Activated CD8-positive, alpha-beta T cell treated with anti-CD3 and anti-CD28 coated beads for 36 hours (primary cell): ENCODE data around the gene PRKCZ. TPM values are rescaled to one million over a fixed set of nuclear protein-coding genes. Genes with fewer than 3 reads are reported as not detected.

Source experiments
- ATAC-seq: fragments of 200-7000 bp; cut with Tn5 transposase; one replicate; pipeline ENCODE4 v1.10.0; 2021; ENCODE audit warnings: mild to moderate bottlenecking, moderate library complexity
- CTCF ChIA-PET: fragments of 350-600 bp; sonication (Branson Sonifier 250); formaldehyde crosslinking; loops from one replicate; lab custom pipeline; 2021; ENCODE audit warnings: antibody characterized with exemption; lab: Charles Lee
- POLR2A ChIA-PET: fragments of 350-600 bp; sonication (Branson Sonifier 250); formaldehyde crosslinking; loops from one replicate; lab custom pipeline; 2021; ENCODE audit warnings: antibody characterized with exemption; lab: Charles Lee
- DNase-seq: peaks from one replicate; pipeline ENCODE4 v3.0.0-alpha.2; 2020
- H3K27ac Mint-ChIP-seq: one replicate; pipeline ENCODE4 v1.8.0; 2021; ENCODE audit warnings: mild to moderate bottlenecking, mixed read lengths
- H3K27me3 Mint-ChIP-seq: one replicate; pipeline ENCODE4 v1.8.0; 2021; ENCODE audit warnings: mixed read lengths
- H3K36me3 Mint-ChIP-seq: one replicate; pipeline ENCODE4 v1.8.0; 2021; ENCODE audit warnings: low read depth, mixed read lengths
- H3K4me1 Mint-ChIP-seq: one replicate; pipeline ENCODE4 v1.8.0; 2021; ENCODE audit warnings: low read depth, mixed read lengths
- H3K4me3 Mint-ChIP-seq: one replicate; pipeline ENCODE4 v1.8.0; 2021; ENCODE audit warnings: mild to moderate bottlenecking, moderate library complexity, mixed read lengths
- H3K9me3 Mint-ChIP-seq: one replicate; pipeline ENCODE4 v1.8.0; 2021; ENCODE audit warnings: mixed read lengths
- intact Hi-C: fragments of 100-400 bp; cut with micrococcal nuclease; formaldehyde crosslinking; loops from one replicate; pipeline ENCODE4 v1.10.0; 2022
- total RNA-seq, 2 experiments: library from RNA; stranded (reverse); gene quantifications; one replicate each; pipeline ENCODE4 v1.2.3, GENCODE V29; 2021
- TF ChIP-seq, protein P1 (sequence below): fragments of 200-600 bp; IDR thresholded peaks from one replicate; pipeline ENCODE4 v1.8.0; 2022; ENCODE audit warnings: antibody characterized with exemption, mild to moderate bottlenecking

The PRKCZ gene
- total RNA-seq, 2 experiments from 2014 or later: 15.4 to 15.7 TPM

DNA sequence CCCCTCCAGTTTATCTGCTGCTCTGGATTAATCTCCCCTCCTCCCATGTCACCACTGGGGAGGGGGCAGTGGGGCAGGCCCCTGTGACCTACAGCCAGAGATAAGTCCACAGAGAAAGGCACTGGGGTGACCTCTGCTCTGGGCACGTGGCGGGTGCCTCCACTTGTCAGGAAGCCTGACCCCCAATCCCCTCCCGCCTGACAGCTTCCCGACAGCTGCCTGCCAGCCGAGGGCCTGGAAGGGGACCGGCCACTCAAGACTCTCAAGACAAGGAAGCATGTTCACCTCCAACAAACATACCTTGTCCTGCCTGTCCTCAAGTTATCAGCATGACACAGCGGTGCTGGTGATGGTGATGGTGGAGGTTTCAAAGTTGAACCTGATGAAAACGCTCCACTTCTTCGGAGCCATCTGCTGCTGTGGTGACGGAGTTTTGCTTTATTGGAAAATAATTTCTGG, 147.5 kb downstream of the PRKCZ start:
- Mint-ChIP-seq H3K27ac (peak overlapping the region; percentile 81), H3K27me3 (no peaks in the 10 kb centered on the region), H3K36me3 (peaks cover 2% of the 10 kb centered on the region), H3K4me1 (peaks cover 23% of the 10 kb centered on the region), H3K4me3 (no peak overlapping the region), H3K9me3 (no peaks in the 10 kb centered on the region)
- ChIA-PET POLR2A (interaction anchor here (0.8 kb wide), 1 partner anchor 36 kb away, joined by 3 read pairs; no protein-coding TSS in a partner anchor), CTCF (interaction anchor here (2.0 to 12.9 kb wide), 2 partner anchors 32 to 182 kb away, joined by 5 to 239 read pairs; no protein-coding TSS in a partner anchor)
- no peak for ATAC-seq
- TF ChIP-seq, protein P1, sequence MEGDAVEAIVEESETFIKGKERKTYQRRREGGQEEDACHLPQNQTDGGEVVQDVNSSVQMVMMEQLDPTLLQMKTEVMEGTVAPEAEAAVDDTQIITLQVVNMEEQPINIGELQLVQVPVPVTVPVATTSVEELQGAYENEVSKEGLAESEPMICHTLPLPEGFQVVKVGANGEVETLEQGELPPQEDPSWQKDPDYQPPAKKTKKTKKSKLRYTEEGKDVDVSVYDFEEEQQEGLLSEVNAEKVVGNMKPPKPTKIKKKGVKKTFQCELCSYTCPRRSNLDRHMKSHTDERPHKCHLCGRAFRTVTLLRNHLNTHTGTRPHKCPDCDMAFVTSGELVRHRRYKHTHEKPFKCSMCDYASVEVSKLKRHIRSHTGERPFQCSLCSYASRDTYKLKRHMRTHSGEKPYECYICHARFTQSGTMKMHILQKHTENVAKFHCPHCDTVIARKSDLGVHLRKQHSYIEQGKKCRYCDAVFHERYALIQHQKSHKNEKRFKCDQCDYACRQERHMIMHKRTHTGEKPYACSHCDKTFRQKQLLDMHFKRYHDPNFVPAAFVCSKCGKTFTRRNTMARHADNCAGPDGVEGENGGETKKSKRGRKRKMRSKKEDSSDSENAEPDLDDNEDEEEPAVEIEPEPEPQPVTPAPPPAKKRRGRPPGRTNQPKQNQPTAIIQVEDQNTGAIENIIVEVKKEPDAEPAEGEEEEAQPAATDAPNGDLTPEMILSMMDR: no peak
- no peak for DNase-seq
- intact Hi-C loops: loop anchor here (5.0 kb wide), 1 partner anchor 185 kb away; no protein-coding TSS in a partner anchor

DNA sequence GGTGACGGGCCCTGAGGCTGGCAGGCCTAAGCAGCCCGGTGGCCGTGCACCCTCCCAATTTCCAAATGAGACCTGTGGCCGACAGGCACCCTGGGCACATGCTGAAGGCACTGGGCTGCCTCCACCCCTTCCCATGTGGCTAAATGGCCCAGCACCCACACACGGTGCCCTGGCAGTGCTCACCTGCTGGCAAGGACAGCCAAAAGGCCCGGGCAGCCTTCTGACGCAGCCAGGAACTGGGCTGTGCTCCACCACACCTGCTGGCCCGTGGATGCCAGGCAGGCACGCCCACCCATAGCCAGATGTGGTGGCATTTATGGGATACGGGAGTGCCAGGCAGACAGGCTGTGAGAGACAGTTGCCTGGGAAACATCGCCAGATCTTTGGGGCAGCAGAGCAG, 148.4 kb downstream of the PRKCZ start:
- TF ChIP-seq, protein P1: no peak
- ATAC-seq (no peak), DNase-seq (no peak)
- Mint-ChIP-seq H3K9me3 (no peaks in the 10 kb centered on the region), H3K36me3 (no peaks in the 10 kb centered on the region), H3K27ac (peak overlapping the region; percentile 81), H3K4me1 (peaks cover 17% of the 10 kb centered on the region), H3K4me3 (peak overlapping the region; percentile 83), H3K27me3 (no peaks in the 10 kb centered on the region)
- intact Hi-C loops: loop anchor here (5.0 kb wide), 1 partner anchor 184 kb away; no protein-coding TSS in a partner anchor
- ChIA-PET POLR2A (interaction anchor here (1.2 kb wide), 1 partner anchor 13 kb away, joined by 3 read pairs; no protein-coding TSS in a partner anchor), CTCF (interaction anchor here (1.0 to 12.9 kb wide), 3 partner anchors 92 to 193 kb away, joined by 3 to 239 read pairs (median 4); partner anchors contain the start of genes MORN1 and RER1)

- Mint-ChIP-seq H3K4me3 (peak overlapping the region; percentile 83), H3K9me3 (no peaks in the 10 kb centered on the region), H3K36me3 (no peaks in the 10 kb centered on the region), H3K27me3 (no peaks in the 10 kb centered on the region), H3K27ac (peak overlapping the region; percentile 81), H3K4me1 (peaks cover 17% of the 10 kb centered on the region)
- TF ChIP-seq, protein P1: no peak
- POLR2A ChIA-PET: interaction anchor here (0.8 to 1.2 kb wide), 4 partner anchors 8 to 35 kb away, joined by 3 read pairs; no protein-coding TSS in a partner anchor
- intact Hi-C loops: loop anchor here (5.0 kb wide), 1 partner anchor 183 kb away; no protein-coding TSS in a partner anchor
- DNase-seq (peak; percentile 95), ATAC-seq (peak; percentile 76)
- CTCF ChIA-PET: interaction anchor here (0.8 to 12.9 kb wide), 4 partner anchors 30 to 192 kb away, joined by 3 to 239 read pairs (median 4); partner anchors contain the start of genes MORN1 and RER1
Measured at GRCh38 chr1:2199042-2199810, 149.0 kb downstream of the PRKCZ start.

- no peaks in the 10 kb centered on the region for H3K9me3 Mint-ChIP-seq
- intact Hi-C loops: no loop called here
- H3K27ac Mint-ChIP-seq: no peak overlapping the region
- H3K27me3 Mint-ChIP-seq: no peaks in the 10 kb centered on the region
- DNase-seq: no peak
- peak overlapping the region; percentile 83 for H3K4me3 Mint-ChIP-seq
- TF ChIP-seq, protein P1: no peak
- CTCF ChIA-PET: interaction anchor here (12.9 kb wide), 1 partner anchor 180 kb away, joined by 239 read pairs; no protein-coding TSS in a partner anchor
- H3K4me1 Mint-ChIP-seq: peaks cover 19% of the 10 kb centered on the region
- no peak for ATAC-seq
- H3K36me3 Mint-ChIP-seq: no peaks in the 10 kb centered on the region
- POLR2A ChIA-PET: no interaction called here
Measured at GRCh38 chr1:2200308-2200943, 150.2 kb downstream of the PRKCZ start.
